Stimulated activated CD4-positive, alpha-beta T cell treated with anti-CD3 and anti-CD28 coated beads, TNF-alpha, amount 100 ng/mL, for 4 hours (primary cell): ENCODE data around the gene KIF4A.
"Not testable (repeated sequence)": the region's sequence is repeated elsewhere in the genome, so short reads cannot be mapped to it uniquely, and the experiment has no call there.

ENCODE experiments used
- DNase-seq, 3 experiments: peaks; one replicate each; pipeline ENCODE4 v3.0.0-alpha.2; 2020; ENCODE audit warnings: low read depth in 3 of 3

The KIF4A gene, protein sequence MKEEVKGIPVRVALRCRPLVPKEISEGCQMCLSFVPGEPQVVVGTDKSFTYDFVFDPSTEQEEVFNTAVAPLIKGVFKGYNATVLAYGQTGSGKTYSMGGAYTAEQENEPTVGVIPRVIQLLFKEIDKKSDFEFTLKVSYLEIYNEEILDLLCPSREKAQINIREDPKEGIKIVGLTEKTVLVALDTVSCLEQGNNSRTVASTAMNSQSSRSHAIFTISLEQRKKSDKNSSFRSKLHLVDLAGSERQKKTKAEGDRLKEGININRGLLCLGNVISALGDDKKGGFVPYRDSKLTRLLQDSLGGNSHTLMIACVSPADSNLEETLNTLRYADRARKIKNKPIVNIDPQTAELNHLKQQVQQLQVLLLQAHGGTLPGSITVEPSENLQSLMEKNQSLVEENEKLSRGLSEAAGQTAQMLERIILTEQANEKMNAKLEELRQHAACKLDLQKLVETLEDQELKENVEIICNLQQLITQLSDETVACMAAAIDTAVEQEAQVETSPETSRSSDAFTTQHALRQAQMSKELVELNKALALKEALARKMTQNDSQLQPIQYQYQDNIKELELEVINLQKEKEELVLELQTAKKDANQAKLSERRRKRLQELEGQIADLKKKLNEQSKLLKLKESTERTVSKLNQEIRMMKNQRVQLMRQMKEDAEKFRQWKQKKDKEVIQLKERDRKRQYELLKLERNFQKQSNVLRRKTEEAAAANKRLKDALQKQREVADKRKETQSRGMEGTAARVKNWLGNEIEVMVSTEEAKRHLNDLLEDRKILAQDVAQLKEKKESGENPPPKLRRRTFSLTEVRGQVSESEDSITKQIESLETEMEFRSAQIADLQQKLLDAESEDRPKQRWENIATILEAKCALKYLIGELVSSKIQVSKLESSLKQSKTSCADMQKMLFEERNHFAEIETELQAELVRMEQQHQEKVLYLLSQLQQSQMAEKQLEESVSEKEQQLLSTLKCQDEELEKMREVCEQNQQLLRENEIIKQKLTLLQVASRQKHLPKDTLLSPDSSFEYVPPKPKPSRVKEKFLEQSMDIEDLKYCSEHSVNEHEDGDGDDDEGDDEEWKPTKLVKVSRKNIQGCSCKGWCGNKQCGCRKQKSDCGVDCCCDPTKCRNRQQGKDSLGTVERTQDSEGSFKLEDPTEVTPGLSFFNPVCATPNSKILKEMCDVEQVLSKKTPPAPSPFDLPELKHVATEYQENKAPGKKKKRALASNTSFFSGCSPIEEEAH

DNA sequence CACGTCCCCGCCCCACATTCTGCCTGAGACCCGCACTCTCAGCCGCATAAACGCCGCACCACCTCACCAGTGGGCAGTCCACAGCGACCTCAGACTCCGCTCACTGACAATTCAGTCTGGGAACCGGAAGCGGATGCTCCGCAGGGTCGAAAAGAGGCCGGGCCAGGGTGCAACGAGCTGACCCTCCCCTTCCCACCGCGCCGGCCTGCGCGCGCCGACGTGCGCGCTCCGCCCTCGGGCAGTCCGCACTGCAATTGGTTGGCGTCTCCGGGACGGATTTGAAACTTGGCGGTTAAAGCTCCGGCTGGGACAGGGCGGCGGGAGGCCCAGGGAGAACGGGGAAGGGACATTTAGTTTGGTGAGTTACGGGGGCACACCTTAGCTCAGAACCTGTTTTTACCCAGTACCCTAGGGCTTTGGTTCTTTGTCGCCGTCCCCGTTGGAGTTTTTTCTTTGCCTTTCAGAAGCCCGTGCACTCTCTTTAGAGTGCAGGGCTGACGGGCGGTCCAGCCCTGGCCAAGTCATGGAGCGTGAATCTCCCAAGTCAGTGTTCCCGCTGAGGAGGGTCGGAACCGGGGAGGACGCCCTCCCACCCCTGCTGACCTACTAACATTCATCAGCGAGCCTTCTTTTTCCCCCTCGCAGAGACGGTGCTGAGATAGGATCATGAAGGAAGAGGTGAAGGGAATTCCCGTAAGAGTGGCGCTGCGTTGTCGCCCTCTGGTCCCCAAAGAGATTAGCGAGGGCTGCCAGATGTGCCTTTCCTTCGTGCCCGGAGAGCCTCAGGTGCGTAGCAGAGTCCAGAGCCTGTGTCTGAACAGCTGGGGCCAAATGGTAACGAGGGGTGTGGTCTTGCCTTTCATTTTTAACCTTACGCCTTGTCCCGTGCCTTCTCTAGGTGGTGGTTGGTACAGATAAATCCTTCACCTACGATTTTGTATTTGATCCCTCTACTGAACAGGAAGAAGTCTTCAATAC, at the start of gene KIF4A, which contains the start of gene PDZD11:
Gene KIF4A, plus strand, starts transcription at position 312 of the 978 bp plus-strand sequence. Its CDS starts 355 bp downstream, at position 667.
Gene PDZD11, minus strand, starts transcription at position 135 of the 978 bp plus-strand sequence. CDS start 586 bp downstream, outside the sequence.
- DNase-seq, result peak; percentile 31 to 49 (median 48)

DNA sequence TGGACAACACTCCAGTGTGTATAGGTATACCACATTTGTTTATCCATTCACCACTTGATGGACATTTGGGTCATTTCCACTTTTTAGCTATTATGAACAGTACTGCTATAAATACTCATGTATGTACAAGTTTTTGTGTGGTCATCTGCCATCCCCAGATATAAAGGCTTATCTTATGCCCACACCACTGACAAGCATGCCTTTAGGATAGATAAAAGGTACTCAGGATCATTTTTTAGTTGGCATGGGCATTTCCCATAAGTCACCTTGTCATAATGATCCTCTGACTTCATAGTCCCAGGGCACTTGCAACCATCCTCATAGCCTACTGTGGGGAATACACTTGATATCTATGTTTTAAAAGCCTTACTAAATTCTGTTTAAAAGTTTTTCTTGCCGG, 49.2 kb upstream of the KIF4A start:
- DNase-seq, result no peak

DNA sequence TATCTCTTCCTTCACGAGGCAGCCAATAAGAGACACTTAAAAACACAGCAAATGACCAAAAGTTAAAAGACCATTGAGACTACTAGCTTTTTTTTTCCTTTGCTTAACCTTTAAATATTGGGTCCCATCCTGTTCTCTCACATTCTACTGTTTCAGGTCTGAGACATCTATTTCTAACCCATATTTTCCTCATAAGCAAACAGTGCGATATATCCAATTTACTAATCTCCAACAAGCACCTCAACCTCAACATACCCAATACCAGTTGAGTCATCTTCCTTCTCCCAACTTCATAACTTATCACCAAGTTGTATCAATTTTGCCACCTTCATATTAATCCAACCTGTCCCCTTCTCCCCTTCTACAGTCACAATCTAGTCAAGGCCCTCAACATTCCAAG, 48.4 kb upstream of the KIF4A start:
- no peak for DNase-seq

DNA sequence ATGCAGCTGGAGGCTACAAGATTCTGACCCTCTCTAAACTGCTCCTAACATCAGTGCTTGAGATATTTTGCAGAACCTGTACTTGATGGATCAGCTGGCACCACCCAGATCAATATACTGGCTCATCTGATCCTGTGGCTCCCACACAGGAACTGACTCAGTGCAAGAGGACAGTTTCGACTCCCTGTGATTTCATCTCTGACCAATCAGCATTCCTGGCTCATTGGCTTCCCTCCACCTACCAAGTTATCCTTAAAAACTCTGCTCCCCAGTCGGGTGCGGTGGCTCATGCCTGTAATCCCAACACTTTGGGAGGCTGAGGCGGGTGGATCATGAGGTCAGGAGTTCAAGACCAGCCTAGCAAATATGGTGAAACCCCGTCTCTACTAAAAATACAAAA, 46.3 kb upstream of the KIF4A start:
- DNase-seq, result not testable (repeated sequence)

DNA sequence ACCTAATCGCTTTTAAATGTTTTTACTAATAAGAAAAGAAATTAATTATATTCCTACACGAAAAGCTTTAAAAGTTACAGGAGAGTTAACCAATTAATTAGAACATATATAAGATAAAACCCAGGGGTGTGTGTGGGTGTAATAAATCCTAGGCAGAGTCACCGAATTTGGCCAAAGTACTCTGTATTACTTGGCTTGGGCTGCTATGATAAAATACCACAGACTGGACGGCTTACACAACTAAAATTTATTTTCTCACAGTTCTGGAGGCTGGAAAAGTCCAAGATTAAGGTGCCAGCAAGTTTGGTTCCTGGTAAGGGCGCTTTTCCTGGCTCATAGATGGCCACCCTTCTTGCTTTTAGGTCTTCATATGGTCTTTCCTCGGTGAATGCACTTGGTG, 45.0 kb upstream of the KIF4A start:
- DNase-seq, result no peak

DNA sequence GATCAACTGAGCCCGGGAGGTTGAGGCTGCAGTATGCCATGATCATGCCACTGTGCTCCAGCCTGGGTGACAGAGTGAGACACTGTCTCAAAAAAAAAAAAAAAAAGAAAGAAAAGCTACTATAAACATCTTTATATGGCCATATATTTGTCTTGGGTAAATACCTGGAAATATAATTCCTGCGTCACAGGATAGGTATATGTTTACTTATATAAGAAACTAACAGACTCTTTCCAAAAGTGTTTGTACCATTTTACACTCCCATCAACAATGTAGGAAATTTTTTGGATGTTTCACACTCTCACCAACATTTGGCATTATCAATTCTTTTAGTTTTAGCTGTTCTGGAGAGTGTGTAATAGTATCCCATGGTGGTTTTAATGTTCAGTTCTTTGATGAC, 42.7 kb upstream of the KIF4A start:
- DNase-seq, result no peak

DNA sequence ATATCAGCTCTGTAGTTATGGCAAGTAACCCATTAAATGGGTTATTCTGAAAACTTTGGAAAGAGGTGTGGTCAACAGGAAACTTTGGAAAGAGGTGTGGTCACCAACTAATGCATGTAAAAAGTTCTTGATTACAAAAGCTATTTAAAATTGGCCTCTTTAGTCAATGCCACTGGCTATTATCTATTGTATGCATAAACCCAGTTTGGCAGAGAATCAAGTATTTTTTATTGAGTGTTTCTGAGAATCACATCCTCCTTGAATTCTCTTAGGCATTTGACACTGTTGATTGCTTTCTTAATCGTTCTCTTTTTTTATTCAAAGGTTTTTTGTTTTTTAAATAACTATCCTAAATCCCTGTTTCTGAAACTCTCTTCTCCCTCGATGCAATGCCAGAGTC, 37.4 kb upstream of the KIF4A start:
- no peak for DNase-seq

DNA sequence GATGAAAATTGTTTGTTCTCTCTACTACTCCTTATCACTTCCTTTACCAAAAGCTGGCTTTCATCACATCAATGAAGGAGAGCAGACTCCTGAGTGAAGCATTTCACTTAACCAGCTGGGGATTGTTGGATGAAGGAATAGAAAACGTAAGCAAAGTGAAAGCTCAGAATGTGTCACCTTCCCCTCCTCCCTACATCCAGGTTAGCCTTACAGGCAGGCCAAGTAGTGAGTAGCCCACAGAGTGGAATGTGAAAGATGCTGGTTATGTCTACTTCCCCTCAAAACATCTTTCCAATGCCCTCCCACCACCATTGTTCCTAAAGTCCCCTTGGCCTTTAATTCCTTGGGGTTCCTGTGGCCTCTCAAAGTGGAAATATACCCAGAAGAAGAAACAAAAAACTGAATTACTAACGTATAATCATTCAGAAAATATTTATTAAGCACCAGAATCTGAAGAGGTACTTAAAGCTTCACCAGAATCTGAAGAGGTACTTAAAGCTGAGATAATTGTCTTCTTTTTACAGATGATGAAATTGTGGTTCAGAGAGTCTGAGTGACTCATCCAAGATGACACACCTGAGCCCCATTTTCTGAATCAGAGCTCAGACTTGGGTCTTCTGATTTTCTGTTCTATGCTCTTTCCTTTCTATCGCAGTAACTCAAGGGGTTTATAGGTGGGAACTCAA, 36.4 kb upstream of the KIF4A start:
- no peak for DNase-seq

DNA sequence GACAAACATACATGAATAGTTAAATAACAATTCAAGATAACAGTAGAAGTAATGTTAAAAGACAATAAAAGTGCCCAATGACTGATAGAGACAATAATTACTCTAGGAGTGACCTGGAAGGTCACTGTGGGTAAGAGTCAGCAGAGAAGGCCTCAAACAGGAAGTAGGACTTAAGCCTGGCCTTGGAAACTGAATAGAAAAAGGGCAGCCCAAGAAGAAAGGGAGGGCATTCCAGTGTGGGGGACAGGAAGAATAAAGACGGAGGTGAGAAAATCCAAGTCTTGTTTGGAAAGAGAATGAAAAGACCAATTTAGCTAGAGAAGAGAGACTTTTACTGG, 35.9 kb upstream of the KIF4A start:
- DNase-seq, result no peak

DNA sequence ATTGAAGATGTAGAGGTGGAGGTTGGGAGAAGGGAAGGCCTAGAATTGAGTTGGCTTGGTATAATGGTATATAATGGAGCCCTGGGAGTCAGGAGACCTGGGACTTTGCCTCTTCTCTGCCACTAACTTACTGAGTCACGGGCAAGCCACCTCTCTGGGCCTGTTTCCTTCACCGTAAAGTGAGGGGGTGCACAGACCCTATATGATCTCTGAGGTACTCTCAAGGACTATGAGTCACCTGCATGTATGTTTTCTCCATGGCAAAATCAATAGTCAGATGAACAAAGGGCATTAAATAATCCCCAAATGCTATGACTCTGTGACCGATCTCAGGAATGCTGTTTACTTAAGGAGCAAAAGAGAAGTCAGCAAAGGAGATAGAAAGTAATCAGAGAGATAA, 35.0 kb upstream of the KIF4A start:
- DNase-seq, result no peak

DNA sequence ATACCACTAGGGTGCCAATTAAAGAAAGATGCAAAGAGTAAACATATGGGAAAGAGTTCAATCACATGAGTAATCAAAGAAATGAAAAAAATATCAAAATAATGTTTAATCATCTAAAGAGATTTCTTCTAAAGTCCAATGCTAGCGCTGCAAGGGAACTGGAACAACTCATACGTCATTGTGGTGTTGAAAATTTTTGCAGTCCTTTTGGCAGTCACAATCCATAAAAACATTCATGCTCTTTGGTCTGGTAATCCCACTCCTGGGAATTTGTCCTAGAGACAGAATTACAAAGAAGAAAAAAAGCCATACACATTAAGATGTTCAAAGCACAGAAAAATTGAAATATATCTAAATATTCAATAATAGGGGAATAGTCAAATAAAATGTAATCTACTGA, 34.5 kb upstream of the KIF4A start:
- no peak for DNase-seq

DNA sequence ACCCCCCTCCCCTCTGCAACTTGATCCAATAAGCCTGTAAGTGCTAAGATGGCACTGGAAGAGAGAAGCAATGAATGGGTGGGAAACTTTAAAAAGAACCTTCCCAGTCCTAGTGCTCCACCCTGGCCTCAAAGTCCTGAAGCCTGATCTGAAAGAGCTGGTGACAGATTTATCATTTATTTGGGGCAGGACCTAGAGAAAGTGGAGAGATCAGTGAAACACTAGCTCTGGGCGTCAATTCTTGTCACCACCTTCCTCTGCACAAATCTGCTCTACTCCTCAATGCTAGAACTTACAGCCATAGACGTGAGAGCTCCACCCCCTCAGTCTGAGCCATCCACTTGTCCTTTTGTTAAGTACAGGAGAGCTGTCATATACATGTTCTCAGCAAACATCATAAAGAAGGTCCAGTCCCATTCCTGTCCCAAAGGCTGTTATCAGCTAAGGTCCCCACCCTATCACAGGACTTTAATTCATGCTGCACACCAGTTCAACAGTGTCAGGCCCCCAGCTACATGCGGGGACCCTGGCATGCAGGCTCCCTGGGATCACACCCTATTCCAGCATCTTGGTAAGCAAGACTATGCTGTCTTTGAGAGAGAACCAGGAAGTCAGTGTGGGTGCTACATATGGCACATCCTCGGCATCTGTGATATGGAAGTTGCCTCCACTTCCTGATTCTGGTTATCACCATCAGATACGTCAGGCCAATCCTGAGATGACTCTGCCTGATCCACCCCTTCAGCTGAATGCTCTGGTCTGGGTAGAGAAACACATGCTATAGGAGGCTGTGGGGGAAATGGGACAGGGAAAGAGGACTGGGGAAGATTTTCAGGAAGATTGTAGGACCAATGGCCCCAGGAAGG, 32.2 kb upstream of the KIF4A start:
- DNase-seq, result no peak

DNA sequence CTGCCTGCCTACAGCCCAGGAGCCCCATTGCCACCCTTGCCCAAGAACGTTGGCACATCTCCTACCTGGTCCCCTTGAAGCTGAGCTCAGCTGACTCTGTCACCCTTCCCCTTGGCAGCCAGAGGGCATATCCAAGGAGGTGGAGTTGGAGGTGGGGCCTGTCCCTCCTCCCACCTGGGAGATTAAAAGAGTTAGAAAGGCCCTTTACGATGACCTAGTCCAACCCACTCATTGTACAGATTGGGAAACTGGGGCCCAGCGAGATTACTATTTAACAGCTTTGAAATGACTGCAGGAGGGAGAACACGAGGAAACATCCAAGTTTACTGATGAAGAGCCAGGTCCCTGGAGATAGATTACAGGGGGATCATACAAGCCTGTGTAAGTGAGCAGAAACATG, 29.8 kb upstream of the KIF4A start, which contains the start of gene P2RY4:
Gene P2RY4, minus strand, starts transcription at position 101 of the 400 bp plus-strand sequence. CDS start 580 bp downstream, outside the sequence.
- DNase-seq, result no peak

DNA sequence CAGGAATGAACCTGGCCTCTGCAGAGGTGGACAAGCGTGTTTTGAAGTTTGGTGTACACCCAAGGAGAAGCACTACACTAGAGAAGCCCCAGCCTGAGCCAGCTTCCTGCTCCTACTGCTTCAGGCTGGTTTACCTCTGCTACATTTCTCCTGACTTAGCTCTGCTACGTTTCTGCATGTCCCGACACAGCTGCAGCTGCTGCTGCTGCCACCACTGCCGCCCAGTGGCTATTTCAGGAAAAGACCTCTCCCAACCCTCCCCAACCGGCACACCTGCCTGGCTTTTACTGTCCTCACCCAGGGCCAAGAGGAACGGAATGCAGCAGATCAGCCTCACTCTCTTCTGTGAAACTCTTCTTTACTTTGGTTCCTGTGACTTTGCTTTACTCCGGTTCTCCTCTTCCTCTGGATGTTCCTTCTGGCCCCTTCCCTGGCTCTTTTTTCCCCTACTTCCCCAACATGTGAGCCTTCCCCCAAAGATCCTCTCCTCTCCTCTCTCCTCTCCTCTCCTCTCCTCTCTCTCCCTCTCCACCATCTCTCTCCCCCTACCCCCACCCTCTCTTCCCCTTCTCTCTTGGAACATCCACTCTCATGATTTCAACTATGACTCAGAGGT, 26.8 kb upstream of the KIF4A start:
- DNase-seq, result no peak

DNA sequence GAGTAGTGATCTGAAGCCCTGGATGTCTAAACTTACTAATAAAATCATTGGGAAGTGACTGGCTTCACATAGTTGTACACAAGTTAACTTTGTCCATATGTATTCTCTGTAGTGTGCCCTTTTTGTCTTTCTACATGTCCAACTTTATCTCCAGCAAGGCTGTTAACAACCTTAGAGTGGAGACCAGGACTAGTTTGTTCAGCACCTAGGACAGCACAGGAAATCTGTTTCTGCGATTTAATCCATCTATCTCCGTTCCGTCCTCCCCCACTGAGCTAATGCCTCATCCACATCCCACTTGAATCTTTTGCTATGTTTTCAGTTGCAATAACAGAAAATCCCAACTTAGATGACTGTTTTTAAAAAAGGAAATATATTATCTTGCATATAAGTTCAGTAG, 25.1 kb upstream of the KIF4A start:
- DNase-seq, result no peak

DNA sequence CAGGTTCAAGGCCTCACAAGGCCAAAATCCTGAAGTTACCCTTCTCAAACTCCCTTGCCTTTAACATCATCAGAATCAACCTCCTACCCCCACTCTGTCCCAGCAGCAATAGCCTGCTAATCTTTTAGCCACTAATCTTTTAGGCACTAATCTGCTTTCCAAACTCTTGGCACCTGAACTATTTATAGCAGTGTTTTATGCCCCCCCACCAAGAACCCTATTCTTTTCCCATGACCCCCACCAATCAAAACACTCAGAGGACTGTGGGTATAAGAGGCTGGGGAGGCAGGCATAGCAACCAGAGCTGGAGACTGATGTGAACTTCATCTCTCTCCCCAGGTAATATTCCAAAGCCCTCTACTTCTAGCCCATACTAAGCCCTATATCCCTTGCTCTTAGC, 21.9 kb upstream of the KIF4A start, which contains the start of gene ARR3:
Gene ARR3, plus strand, starts transcription at position 301 of the 400 bp plus-strand sequence. CDS start 1,052 bp downstream, outside the sequence.
- DNase-seq, result no peak

DNA sequence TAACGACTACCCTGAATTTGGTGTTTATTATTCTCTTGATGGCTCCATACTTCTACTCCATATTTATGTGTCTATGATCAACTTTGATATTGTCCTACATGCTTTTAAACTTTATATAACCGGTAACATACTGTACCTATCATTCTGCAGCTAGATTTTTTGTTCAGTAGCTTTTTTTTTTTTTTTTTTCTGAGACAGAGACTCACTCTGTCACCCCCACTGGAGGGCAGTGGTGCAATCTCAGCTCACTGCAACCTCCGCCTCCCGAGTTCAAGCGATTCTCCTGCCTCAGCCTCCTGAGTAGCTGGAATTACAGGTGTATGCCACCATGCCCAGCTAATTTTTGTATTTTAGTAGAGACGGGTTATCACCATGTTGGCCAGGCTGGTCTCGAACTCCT, 15.9 kb upstream of the KIF4A start:
- DNase-seq, result not testable (repeated sequence)

DNA sequence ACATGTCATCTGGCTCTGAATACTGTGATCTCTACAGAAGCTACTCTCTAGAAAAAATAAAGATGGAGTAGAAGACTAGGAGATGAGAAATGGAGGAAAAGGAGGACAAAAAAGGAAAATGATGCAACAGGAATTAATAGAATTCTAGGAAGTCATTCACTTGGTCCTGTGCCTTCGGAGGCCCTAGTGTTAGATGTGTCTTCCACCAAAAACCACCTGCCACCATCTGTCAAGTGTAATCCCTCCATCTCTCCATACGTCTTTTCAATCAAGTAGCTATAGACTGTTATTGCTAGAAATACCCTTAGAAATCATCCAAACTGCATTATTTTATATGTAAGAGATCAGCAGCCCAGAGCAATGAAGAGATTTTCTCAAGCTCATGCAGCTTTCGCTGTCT, 10.8 kb upstream of the KIF4A start:
- no peak for DNase-seq

DNA sequence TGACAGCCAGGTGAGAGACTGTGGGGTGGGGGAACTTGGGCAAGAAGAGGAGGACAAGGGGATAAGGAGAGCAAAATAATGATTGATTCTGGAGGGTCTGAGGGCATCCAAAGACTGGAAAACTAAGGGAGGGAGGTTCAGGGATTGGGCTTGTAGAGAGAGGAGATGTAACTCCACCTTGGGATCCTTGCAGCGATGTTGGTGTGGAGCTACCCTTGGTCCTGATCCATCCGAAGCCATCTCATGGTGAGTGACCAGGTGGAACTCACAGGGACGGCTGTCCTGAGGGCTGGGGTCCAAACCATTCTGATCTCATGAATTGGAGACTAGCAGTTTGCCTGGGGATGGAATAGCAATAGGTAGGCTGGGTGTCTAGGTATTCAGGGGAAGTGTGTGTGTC, 9.3 kb upstream of the KIF4A start:
- DNase-seq, result no peak
